Endodermal cell (in vitro differentiated cells): ENCODE results near the gene REEP1. TPM values are rescaled to one million over a fixed set of nuclear protein-coding genes. Genes with fewer than 3 reads are reported as not detected.

Experiments
- DNase-seq: peaks from one replicate; pipeline ENCODE4 v3.0.0-alpha.2; 2017
- H3K27ac ChIP-seq: 2 replicates; pipeline ENCODE4 v1.5.1; 2013; ENCODE audit warnings: mild to moderate bottlenecking, low read depth, low read length, moderate library complexity
- H3K27me3 ChIP-seq: 2 replicates; pipeline ENCODE4 v1.6.1; 2013; ENCODE audit warnings: mild to moderate bottlenecking, low read length, moderate library complexity; ENCODE audit not compliant: insufficient read depth, control insufficient read depth, poor library complexity, severe bottlenecking
- H3K36me3 ChIP-seq: 2 replicates; pipeline ENCODE4 v1.7.0; 2013; ENCODE audit warnings: mild to moderate bottlenecking, low read length, moderate library complexity; ENCODE audit not compliant: control insufficient read depth, insufficient read depth
- H3K4me1 ChIP-seq: one replicate; pipeline ENCODE4 v1.7.0; 2013; ENCODE audit warnings: low read length; ENCODE audit not compliant: control insufficient read depth, insufficient read depth
- H3K4me3 ChIP-seq: 2 replicates; pipeline ENCODE4 v1.5.1; 2013; ENCODE audit warnings: mild to moderate bottlenecking, low read length, moderate library complexity
- H3K9ac ChIP-seq: 2 replicates; pipeline ENCODE4 v1.6.1; 2013; ENCODE audit warnings: mild to moderate bottlenecking, low read length, moderate library complexity; ENCODE audit not compliant: poor library complexity, severe bottlenecking; ENCODE audit errors: extremely low read depth
- H3K9me3 ChIP-seq: 2 replicates; pipeline ENCODE4 v1.6.1; 2013; ENCODE audit warnings: mild to moderate bottlenecking, low read length, moderate library complexity; ENCODE audit not compliant: control insufficient read depth
- H3K27ac Mint-ChIP-seq: 2 replicates; pipeline ENCODE4 v1.8.0; 2020; ENCODE audit warnings: mixed read lengths
- H3K27me3 Mint-ChIP-seq: 2 replicates; pipeline ENCODE4 v1.8.0; 2021; ENCODE audit warnings: mild to moderate bottlenecking, mixed read lengths; ENCODE audit not compliant: insufficient read depth
- H3K36me3 Mint-ChIP-seq: 2 replicates; pipeline ENCODE4 v1.8.0; 2020; ENCODE audit warnings: low read depth, mixed read lengths
- H3K4me1 Mint-ChIP-seq: 2 replicates; pipeline ENCODE4 v1.8.0; 2020; ENCODE audit warnings: mixed read lengths
- H3K4me3 Mint-ChIP-seq: 2 replicates; pipeline ENCODE4 v1.8.0; 2020; ENCODE audit warnings: mild to moderate bottlenecking, moderate library complexity, mixed read lengths
- H3K9me3 Mint-ChIP-seq: 2 replicates; pipeline ENCODE4 v1.8.0; 2020; ENCODE audit warnings: mild to moderate bottlenecking, mixed read lengths
- WGBS, 2 experiments: methylation state at CpG; one replicate each; pipeline versions ENCODE4 v1.1.5 to v1.1.7; 2013; ENCODE audit warnings: missing lambda C conversion rate in 2 of 2, mixed read lengths in 1 of 2; ENCODE audit not compliant: insufficient coverage in 1 of 2, insufficient read length in 1 of 2; 5-methylcytosine and 5-hydroxymethylcytosine counted together
- total RNA-seq, 2 donors: library from RNA; stranded (reverse); fragmentation: NEBNext Ultra II Directional in 1 of 2; extraction: Animal tissue kit (Norgen Biotek cat#: 25700) in 1 of 2; gene quantifications; 2 replicates in 1 of 2; 3 replicates in 1 of 2; pipeline ENCODE4 v1.2.1, GENCODE V29; 2021
- TF ChIP-seq, protein P1 (sequence below): fragments of 200-600 bp; sonication (generic); conservative IDR thresholded peaks from 2 replicates; pipeline ENCODE4 v1.5.0; 2021; ENCODE audit warnings: antibody characterized with exemption, mild to moderate bottlenecking

The REEP1 gene
- total RNA-seq, 2 donors from 2014 or later: 2.9 to 3.8 TPM

DNA sequence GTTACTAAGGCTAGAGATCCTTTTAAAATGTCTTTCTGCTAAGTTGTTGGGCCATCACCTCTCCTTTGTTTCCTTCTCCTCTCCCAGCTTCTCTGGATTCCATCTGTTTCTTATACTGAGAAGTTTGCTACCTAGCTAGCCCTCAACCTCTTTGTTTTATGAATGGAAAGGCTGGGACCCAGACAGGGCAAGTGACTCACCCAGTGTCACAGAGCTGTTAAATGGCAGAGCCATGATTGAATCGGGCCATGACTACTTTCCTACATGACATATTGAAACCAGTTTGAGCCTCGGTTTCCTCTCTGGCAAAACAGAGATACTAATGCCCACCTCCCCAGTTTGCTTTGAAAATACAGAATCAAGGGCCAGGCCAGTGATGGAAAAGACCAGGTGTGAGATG lies 24.1 kb downstream of the REEP1 start:
- Histone ChIP-seq H3K4me1 (no peaks in the 10 kb centered on the region), H3K27ac (no peak overlapping the region), H3K9me3 (no peaks in the 10 kb centered on the region), H3K36me3 (no peaks in the 10 kb centered on the region), H3K27me3 (peaks cover 58% of the 10 kb centered on the region), H3K4me3 (no peak overlapping the region), H3K9ac (no peak overlapping the region)
- Mint-ChIP-seq H3K36me3 (no peaks in the 10 kb centered on the region), H3K27ac (no peak overlapping the region), H3K27me3 (peaks cover 49% of the 10 kb centered on the region), H3K9me3 (no peaks in the 10 kb centered on the region), H3K4me1 (peaks cover 4% of the 10 kb centered on the region), H3K4me3 (no peak overlapping the region)
- no peak for DNase-seq
- WGBS, 2 experiments: 80 to 86% methylated on average over 1 to 2 of the region's 2 CpGs
- TF ChIP-seq, protein P1, sequence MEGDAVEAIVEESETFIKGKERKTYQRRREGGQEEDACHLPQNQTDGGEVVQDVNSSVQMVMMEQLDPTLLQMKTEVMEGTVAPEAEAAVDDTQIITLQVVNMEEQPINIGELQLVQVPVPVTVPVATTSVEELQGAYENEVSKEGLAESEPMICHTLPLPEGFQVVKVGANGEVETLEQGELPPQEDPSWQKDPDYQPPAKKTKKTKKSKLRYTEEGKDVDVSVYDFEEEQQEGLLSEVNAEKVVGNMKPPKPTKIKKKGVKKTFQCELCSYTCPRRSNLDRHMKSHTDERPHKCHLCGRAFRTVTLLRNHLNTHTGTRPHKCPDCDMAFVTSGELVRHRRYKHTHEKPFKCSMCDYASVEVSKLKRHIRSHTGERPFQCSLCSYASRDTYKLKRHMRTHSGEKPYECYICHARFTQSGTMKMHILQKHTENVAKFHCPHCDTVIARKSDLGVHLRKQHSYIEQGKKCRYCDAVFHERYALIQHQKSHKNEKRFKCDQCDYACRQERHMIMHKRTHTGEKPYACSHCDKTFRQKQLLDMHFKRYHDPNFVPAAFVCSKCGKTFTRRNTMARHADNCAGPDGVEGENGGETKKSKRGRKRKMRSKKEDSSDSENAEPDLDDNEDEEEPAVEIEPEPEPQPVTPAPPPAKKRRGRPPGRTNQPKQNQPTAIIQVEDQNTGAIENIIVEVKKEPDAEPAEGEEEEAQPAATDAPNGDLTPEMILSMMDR: no peak

DNA sequence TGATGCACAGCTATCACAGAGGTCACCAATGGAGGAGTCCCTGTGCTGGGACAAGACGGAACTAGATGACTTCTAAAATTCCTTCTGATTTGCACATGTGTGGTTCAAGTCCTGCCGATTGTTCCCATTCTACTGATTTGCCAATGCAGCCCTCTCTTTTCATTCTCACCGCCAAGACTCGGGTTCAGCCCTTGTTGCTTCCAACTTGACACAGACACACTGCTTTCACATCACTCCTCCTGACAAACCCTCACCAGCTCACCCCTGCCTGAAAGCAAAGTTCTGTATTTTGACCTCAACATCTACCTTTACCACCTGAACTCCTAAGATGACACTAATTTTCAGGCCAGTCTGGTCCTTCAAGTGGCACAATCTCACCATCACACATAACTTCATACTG lies 25.5 kb downstream of the REEP1 start:
- Histone ChIP-seq H3K27me3 (peaks cover 50% of the 10 kb centered on the region), H3K27ac (no peak overlapping the region), H3K9ac (no peak overlapping the region), H3K9me3 (no peaks in the 10 kb centered on the region), H3K4me3 (no peak overlapping the region), H3K4me1 (no peaks in the 10 kb centered on the region), H3K36me3 (no peaks in the 10 kb centered on the region)
- Mint-ChIP-seq H3K4me1 (peaks cover 4% of the 10 kb centered on the region), H3K27ac (no peak overlapping the region), H3K9me3 (no peaks in the 10 kb centered on the region), H3K27me3 (peaks cover 50% of the 10 kb centered on the region), H3K4me3 (no peak overlapping the region), H3K36me3 (no peaks in the 10 kb centered on the region)
- DNase-seq: no peak
- 87 to 88% methylated on average over 4 of the region's 4 CpGs for WGBS, 2 experiments
- TF ChIP-seq, protein P1: no peak

DNA sequence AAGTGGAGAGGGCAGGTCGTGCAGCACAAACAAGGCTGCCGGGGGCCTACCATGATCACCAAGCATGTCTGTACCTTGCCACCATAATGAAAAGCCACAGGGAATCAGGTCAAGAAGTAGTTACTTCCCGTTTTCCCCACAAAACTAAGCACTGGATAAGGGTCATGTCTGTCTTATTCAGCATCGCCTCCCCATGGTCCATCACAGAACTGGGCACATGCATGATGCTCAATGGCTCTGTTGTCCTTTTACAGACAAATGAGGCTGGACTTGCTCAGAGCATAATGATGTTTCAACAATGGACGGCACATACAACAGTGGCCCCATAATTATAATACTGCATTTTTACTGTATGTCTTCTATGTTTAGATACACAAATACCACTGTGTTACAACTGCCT lies 27.5 kb downstream of the REEP1 start:
- H3K9ac ChIP-seq: no peak overlapping the region
- H3K27ac ChIP-seq: no peak overlapping the region
- no peak overlapping the region for H3K4me3 ChIP-seq
- peaks cover 2% of the 10 kb centered on the region for H3K4me1 ChIP-seq
- DNase-seq: no peak
- peaks cover 35% of the 10 kb centered on the region for H3K27me3 ChIP-seq
- Mint-ChIP-seq H3K4me3 (no peak overlapping the region), H3K36me3 (no peaks in the 10 kb centered on the region), H3K9me3 (no peaks in the 10 kb centered on the region), H3K27me3 (peaks cover 47% of the 10 kb centered on the region), H3K27ac (no peak overlapping the region), H3K4me1 (peaks cover 15% of the 10 kb centered on the region)
- H3K9me3 ChIP-seq: no peaks in the 10 kb centered on the region
- TF ChIP-seq, protein P1: peak; percentile 23
- WGBS, 2 experiments: 89 to 98% methylated on average over 4 to 5 of the region's 5 CpGs
- H3K36me3 ChIP-seq: no peaks in the 10 kb centered on the region
